ENCODE data around the gene EBF4.

DNA sequence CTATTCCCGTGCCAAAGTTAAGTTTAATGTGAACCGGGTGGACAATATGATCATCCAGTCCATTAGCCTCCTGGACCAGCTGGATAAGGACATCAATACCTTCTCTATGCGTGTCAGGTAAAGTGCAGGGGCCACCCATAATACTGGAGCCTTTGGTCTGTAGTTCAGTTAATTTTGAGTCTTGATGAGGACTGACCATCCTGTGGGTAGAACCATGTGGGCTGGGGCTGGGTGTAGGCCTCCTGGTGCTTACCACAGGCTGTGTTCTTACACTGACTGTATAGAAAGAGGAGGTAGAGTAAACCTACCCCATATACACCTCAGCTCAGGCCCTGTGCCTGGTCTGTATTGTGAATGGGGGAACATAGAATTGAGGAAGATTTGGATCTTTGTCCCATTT lies 37.7 kb upstream of the EBF4 start:
- TF ChIP-seq POLR2A (IDR thresholded peaks at IDR 0.05) = no peak
- TF ChIP-seq, protein P1, sequence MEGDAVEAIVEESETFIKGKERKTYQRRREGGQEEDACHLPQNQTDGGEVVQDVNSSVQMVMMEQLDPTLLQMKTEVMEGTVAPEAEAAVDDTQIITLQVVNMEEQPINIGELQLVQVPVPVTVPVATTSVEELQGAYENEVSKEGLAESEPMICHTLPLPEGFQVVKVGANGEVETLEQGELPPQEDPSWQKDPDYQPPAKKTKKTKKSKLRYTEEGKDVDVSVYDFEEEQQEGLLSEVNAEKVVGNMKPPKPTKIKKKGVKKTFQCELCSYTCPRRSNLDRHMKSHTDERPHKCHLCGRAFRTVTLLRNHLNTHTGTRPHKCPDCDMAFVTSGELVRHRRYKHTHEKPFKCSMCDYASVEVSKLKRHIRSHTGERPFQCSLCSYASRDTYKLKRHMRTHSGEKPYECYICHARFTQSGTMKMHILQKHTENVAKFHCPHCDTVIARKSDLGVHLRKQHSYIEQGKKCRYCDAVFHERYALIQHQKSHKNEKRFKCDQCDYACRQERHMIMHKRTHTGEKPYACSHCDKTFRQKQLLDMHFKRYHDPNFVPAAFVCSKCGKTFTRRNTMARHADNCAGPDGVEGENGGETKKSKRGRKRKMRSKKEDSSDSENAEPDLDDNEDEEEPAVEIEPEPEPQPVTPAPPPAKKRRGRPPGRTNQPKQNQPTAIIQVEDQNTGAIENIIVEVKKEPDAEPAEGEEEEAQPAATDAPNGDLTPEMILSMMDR (IDR thresholded peaks at IDR 0.05) = no peak
